ENCODE data around the gene THAP3. TPM values are rescaled to one million over a fixed set of nuclear protein-coding genes. Genes with fewer than 3 reads are reported as not detected.
"Not testable (repeated sequence)": the region's sequence is repeated elsewhere in the genome, so short reads cannot be mapped to it uniquely, and the experiment has no call there.

The THAP3 gene
- total RNA-seq, 2 experiments from 2014 or later: 19.1 to 20.8 TPM

GRCh38 chr1:6645018-6645417 lies 20.4 kb downstream of the THAP3 start:
- Mint-ChIP-seq H3K4me1 (ENCODE audit: low read depth) (no peaks in the 10 kb centered on the region), H3K9me3 (ENCODE audit: insufficient read depth) (no peaks in the 10 kb centered on the region), H3K36me3 (ENCODE audit: low read depth) (peaks cover 22% of the 10 kb centered on the region), H3K27ac (no peak overlapping the region), H3K27me3 (ENCODE audit: low read depth) (no peaks in the 10 kb centered on the region), H3K4me3 (no peak overlapping the region)
- ChIA-PET CTCF (interaction anchor here (1.4 to 4.8 kb wide), 3 partner anchors 10 to 156 kb away, joined by 4 to 60 read pairs (median 19); partner anchors contain the start of gene PLEKHG5), POLR2A (interaction anchor here (1.2 kb wide), 1 partner anchor 42 kb away, joined by 3 read pairs; no protein-coding TSS in a partner anchor)
- DNase-seq (no peak), ATAC-seq (no peak)

- Mint-ChIP-seq H3K4me3 (no peak overlapping the region), H3K27me3 (ENCODE audit: low read depth) (no peaks in the 10 kb centered on the region), H3K27ac (no peak overlapping the region), H3K4me1 (ENCODE audit: low read depth) (no peaks in the 10 kb centered on the region), H3K36me3 (ENCODE audit: low read depth) (peaks cover 20% of the 10 kb centered on the region), H3K9me3 (ENCODE audit: insufficient read depth) (no peaks in the 10 kb centered on the region)
- POLR2A ChIA-PET: no interaction called here
- DNase-seq (peak; percentile 44), ATAC-seq (peak; percentile 44)
- CTCF ChIA-PET: interaction anchor here (0.6 to 4.8 kb wide), 25 partner anchors 9 to 299 kb away, joined by 3 to 60 read pairs (median 4); partner anchors contain the start of genes NOL9 and PLEKHG5
These were observed 22.0 kb downstream of the THAP3 start for GRCh38 chr1:6646499-6647148.

GRCh38 chr1:6648556-6648955 lies 23.9 kb downstream of the THAP3 start:
- Mint-ChIP-seq H3K27me3 (ENCODE audit: low read depth) (no peaks in the 10 kb centered on the region), H3K9me3 (ENCODE audit: insufficient read depth) (no peaks in the 10 kb centered on the region), H3K27ac (no peak overlapping the region), H3K4me3 (no peak overlapping the region), H3K4me1 (ENCODE audit: low read depth) (no peaks in the 10 kb centered on the region), H3K36me3 (ENCODE audit: low read depth) (peaks cover 20% of the 10 kb centered on the region)
- ATAC-seq (no peak), DNase-seq (no peak)
- POLR2A ChIA-PET: no interaction called here
- CTCF ChIA-PET: interaction anchor here (1.1 to 4.8 kb wide), 3 partner anchors 94 to 160 kb away, joined by 4 to 60 read pairs (median 4); partner anchors contain the start of genes NOL9 and PLEKHG5

- no peak for ATAC-seq
- H3K36me3 Mint-ChIP-seq (ENCODE audit: low read depth): peaks cover 13% of the 10 kb centered on the region
- no peak overlapping the region for H3K4me3 Mint-ChIP-seq
- H3K4me1 Mint-ChIP-seq (ENCODE audit: low read depth): peaks cover 3% of the 10 kb centered on the region
- ChIA-PET POLR2A (interaction anchor here (1.0 kb wide), 1 partner anchor 132 kb away, joined by 3 read pairs; no protein-coding TSS in a partner anchor), CTCF (no interaction called here)
- no peak for DNase-seq
- H3K27me3 Mint-ChIP-seq (ENCODE audit: low read depth): no peaks in the 10 kb centered on the region
- no peaks in the 10 kb centered on the region for H3K9me3 Mint-ChIP-seq (ENCODE audit: insufficient read depth)
- H3K27ac Mint-ChIP-seq: no peak overlapping the region
These were observed 27.2 kb downstream of the THAP3 start for GRCh38 chr1:6651909-6652308.

- ChIA-PET POLR2A (no interaction called here), CTCF (no interaction called here)
- Mint-ChIP-seq H3K27me3 (ENCODE audit: low read depth) (no peaks in the 10 kb centered on the region), H3K36me3 (ENCODE audit: low read depth) (peaks cover 13% of the 10 kb centered on the region), H3K9me3 (ENCODE audit: insufficient read depth) (no peaks in the 10 kb centered on the region), H3K27ac (no peak overlapping the region), H3K4me1 (ENCODE audit: low read depth) (peaks cover 6% of the 10 kb centered on the region), H3K4me3 (no peak overlapping the region)
- ATAC-seq (no peak), DNase-seq (no peak)
These were observed 28.3 kb downstream of the THAP3 start for GRCh38 chr1:6652986-6653385.

- POLR2A ChIA-PET: no interaction called here
- peaks cover 6% of the 10 kb centered on the region for H3K4me1 Mint-ChIP-seq (ENCODE audit: low read depth)
- no peaks in the 10 kb centered on the region for H3K27me3 Mint-ChIP-seq (ENCODE audit: low read depth)
- no peak overlapping the region for H3K4me3 Mint-ChIP-seq
- DNase-seq: no peak
- ATAC-seq: no peak
- H3K36me3 Mint-ChIP-seq (ENCODE audit: low read depth): peaks cover 13% of the 10 kb centered on the region
- H3K9me3 Mint-ChIP-seq (ENCODE audit: insufficient read depth): no peaks in the 10 kb centered on the region
- H3K27ac Mint-ChIP-seq: no peak overlapping the region
- CTCF ChIA-PET: interaction anchor here (0.7 to 2.5 kb wide), 4 partner anchors 7 to 48 kb away, joined by 3 to 9 read pairs (median 4); partner anchors contain the start of gene DNAJC11
These were observed 29.0 kb downstream of the THAP3 start for GRCh38 chr1:6653436-6654290.

GRCh38 chr1:6657138-6657537 lies 32.5 kb downstream of the THAP3 start:
- POLR2A ChIA-PET: no interaction called here
- no peak for DNase-seq
- H3K36me3 Mint-ChIP-seq (ENCODE audit: low read depth): peaks cover 10% of the 10 kb centered on the region
- H3K9me3 Mint-ChIP-seq (ENCODE audit: insufficient read depth): no peaks in the 10 kb centered on the region
- no peak for ATAC-seq
- no peak overlapping the region for H3K4me3 Mint-ChIP-seq
- H3K27me3 Mint-ChIP-seq (ENCODE audit: low read depth): no peaks in the 10 kb centered on the region
- H3K27ac Mint-ChIP-seq: no peak overlapping the region
- peaks cover 6% of the 10 kb centered on the region for H3K4me1 Mint-ChIP-seq (ENCODE audit: low read depth)
- CTCF ChIA-PET: interaction anchor here (1.1 kb wide), 1 partner anchor 11 kb away, joined by 3 read pairs; no protein-coding TSS in a partner anchor

GRCh38 chr1:6658359-6659060 lies 33.8 kb downstream of the THAP3 start:
- H3K27me3 Mint-ChIP-seq (ENCODE audit: low read depth): no peaks in the 10 kb centered on the region

GRCh38 chr1:6660415-6661049 lies 35.9 kb downstream of the THAP3 start:
- ATAC-seq (no peak), DNase-seq (no peak)
- CTCF ChIA-PET: no interaction called here
- H3K9me3 Mint-ChIP-seq (ENCODE audit: insufficient read depth): no peaks in the 10 kb centered on the region
- H3K4me1 Mint-ChIP-seq (ENCODE audit: low read depth): peaks cover 6% of the 10 kb centered on the region
- H3K27me3 Mint-ChIP-seq (ENCODE audit: low read depth): no peaks in the 10 kb centered on the region
- H3K27ac Mint-ChIP-seq: no peak overlapping the region
- H3K36me3 Mint-ChIP-seq (ENCODE audit: low read depth): peaks cover 9% of the 10 kb centered on the region
- POLR2A ChIA-PET: no interaction called here
- no peak overlapping the region for H3K4me3 Mint-ChIP-seq

More at GRCh38 chr1:6658359-6659060, 33.8 kb downstream of the THAP3 start:
- Mint-ChIP-seq H3K27ac (no peak overlapping the region), H3K36me3 (ENCODE audit: low read depth) (peaks cover 8% of the 10 kb centered on the region), H3K4me3 (no peak overlapping the region), H3K9me3 (ENCODE audit: insufficient read depth) (no peaks in the 10 kb centered on the region), H3K4me1 (ENCODE audit: low read depth) (peaks cover 6% of the 10 kb centered on the region)
- CTCF ChIA-PET: interaction anchor here (0.7 kb wide), 1 partner anchor 12 kb away, joined by 3 read pairs; no protein-coding TSS in a partner anchor
- POLR2A ChIA-PET: interaction anchor here (0.6 kb wide), 1 partner anchor 366 kb away, joined by 3 read pairs; no protein-coding TSS in a partner anchor
- no peak for ATAC-seq
- DNase-seq: no peak

- CTCF ChIA-PET: interaction anchor here (0.7 kb wide), 1 partner anchor 174 kb away, joined by 3 read pairs; no protein-coding TSS in a partner anchor
- H3K27ac Mint-ChIP-seq; H3K9me3 Mint-ChIP-seq (ENCODE audit: insufficient read depth); ATAC-seq; POLR2A ChIA-PET; H3K4me1 Mint-ChIP-seq (ENCODE audit: low read depth); DNase-seq; H3K27me3 Mint-ChIP-seq (ENCODE audit: low read depth); H3K4me3 Mint-ChIP-seq: not testable (repeated sequence)
- peaks cover 16% of the 10 kb centered on the region for H3K36me3 Mint-ChIP-seq (ENCODE audit: low read depth)
These were observed 37.8 kb downstream of the THAP3 start for GRCh38 chr1:6662468-6662867.

GRCh38 chr1:6666696-6667095 lies 42.0 kb downstream of the THAP3 start:
- Mint-ChIP-seq H3K4me3 (no peak overlapping the region), H3K9me3 (ENCODE audit: insufficient read depth) (no peaks in the 10 kb centered on the region), H3K27ac (no peak overlapping the region), H3K36me3 (ENCODE audit: low read depth) (peaks cover 19% of the 10 kb centered on the region), H3K4me1 (ENCODE audit: low read depth) (no peaks in the 10 kb centered on the region), H3K27me3 (ENCODE audit: low read depth) (no peaks in the 10 kb centered on the region)
- DNase-seq: no peak
- POLR2A ChIA-PET: no interaction called here
- no peak for ATAC-seq
- CTCF ChIA-PET: no interaction called here

Data from activated CD8-positive, alpha-beta T cell treated with anti-CD3 and anti-CD28 coated beads, Interleukin-2, amount 10 ng/mL, durations not matched to agents 7 days and 5 days (primary cell).